ENCODE results near the gene TEX264. TPM values are rescaled to one million over a fixed set of nuclear protein-coding genes. Genes with fewer than 3 reads are reported as not detected.

Gene TEX264
- total and polyA plus RNA-seq, 2 experiments from 2014 or later = 10.0 to 13.3 TPM

DNA sequence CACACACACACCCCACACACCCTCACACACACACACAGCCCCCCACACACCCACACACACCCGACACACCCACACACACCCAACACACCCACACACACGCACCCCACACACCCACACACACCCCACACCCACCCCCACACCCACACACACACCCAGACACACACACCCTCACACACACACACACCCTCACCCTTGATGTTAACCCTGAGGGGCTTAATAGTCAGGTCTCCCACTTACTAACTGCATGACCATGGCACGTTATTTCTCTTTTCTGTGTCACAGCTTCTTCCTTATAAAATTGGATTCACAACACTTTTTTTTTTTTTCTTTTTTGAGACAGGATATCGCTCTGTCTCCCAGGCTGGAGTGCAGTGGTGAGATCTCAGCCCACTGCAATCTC is 38.6 kb downstream of the TEX264 start (continued):
- TF ChIP-seq ZNF462 (CRISPR knock-in tag; IDR thresholded peaks at IDR 0.05) = no peak
- TF ChIP-seq NANOG (IDR thresholded peaks at IDR 0.05; ENCODE audit: borderline replicate concordance) = no peak
- TF ChIP-seq ZNF331 (CRISPR knock-in tag; IDR thresholded peaks at IDR 0.05; ENCODE audit: low read depth) = no peak
- TF ChIP-seq EZH2 (IDR thresholded peaks at IDR 0.05; ENCODE audit: low read depth, unreplicated experiment) = no peak
- no peak for TF ChIP-seq POLR2AphosphoS5 (IDR thresholded peaks at IDR 0.05; ENCODE audit: low read depth)

- H3K4me1 Mint-ChIP-seq = peaks cover 15% of the 10 kb centered on the region
- peak; percentile 70 for ATAC-seq
- no peaks in the 10 kb centered on the region; the same call in 2 of the 3 replicates for H3K9me3 Mint-ChIP-seq
These were observed 39.7 kb downstream of the TEX264 start for GRCh38 chr3:51710631-51711351.

More at GRCh38 chr3:51710631-51711351, 39.7 kb downstream of the TEX264 start:
- Histone ChIP-seq H3K79me2 (replicated peaks; ENCODE audit: insufficient read depth) (no peaks in the 10 kb centered on the region), H4K20me1 (replicated peaks; ENCODE audit: insufficient read depth) (peaks cover 5% of the 10 kb centered on the region), H3F3A (replicated peaks; ENCODE audit: low read depth) (peaks cover 6% of the 10 kb centered on the region; the same call in 1 of the 2 replicates), H3K4me2 (no peak overlapping the region), H2AFZ (no peak overlapping the region), H3K27ac (ENCODE audit: low read depth) (no peak overlapping the region), H3K9me2 (ENCODE audit: insufficient read depth) (no peaks in the 10 kb centered on the region), H3K27me3 (ENCODE audit: insufficient read depth) (peaks cover 22% of the 10 kb centered on the region), H3K36me3 (ENCODE audit: insufficient read depth) (no peaks in the 10 kb centered on the region), H3K4me1 (ENCODE audit: insufficient read depth) (peaks cover 5% of the 10 kb centered on the region), H3K4me3 (no peak overlapping the region)
- TF ChIP-seq EZH2 (IDR thresholded peaks at IDR 0.05; ENCODE audit: low read depth, unreplicated experiment) = no peak
- TF ChIP-seq, protein P1, sequence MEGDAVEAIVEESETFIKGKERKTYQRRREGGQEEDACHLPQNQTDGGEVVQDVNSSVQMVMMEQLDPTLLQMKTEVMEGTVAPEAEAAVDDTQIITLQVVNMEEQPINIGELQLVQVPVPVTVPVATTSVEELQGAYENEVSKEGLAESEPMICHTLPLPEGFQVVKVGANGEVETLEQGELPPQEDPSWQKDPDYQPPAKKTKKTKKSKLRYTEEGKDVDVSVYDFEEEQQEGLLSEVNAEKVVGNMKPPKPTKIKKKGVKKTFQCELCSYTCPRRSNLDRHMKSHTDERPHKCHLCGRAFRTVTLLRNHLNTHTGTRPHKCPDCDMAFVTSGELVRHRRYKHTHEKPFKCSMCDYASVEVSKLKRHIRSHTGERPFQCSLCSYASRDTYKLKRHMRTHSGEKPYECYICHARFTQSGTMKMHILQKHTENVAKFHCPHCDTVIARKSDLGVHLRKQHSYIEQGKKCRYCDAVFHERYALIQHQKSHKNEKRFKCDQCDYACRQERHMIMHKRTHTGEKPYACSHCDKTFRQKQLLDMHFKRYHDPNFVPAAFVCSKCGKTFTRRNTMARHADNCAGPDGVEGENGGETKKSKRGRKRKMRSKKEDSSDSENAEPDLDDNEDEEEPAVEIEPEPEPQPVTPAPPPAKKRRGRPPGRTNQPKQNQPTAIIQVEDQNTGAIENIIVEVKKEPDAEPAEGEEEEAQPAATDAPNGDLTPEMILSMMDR (conservative IDR thresholded peaks at IDR 0.05; ENCODE audit: low read depth in 2 of 2) = peak in 1 of 2 experiments; percentile 76; a peak in 2 of 4 replicates
- Mint-ChIP-seq H3K36me3 (ENCODE audit: low read depth) (peaks cover 3% of the 10 kb centered on the region; the same call in 1 of the 3 replicates), H3K27me3 (ENCODE audit: insufficient read depth, low read depth, poor library complexity) (peaks cover 25% of the 10 kb centered on the region), H3K27ac (no peak overlapping the region), H3K4me3 (no peak overlapping the region)
- peak; percentile 64 for DNase-seq (ENCODE audit: low spot score)

All from GM23338 (cell line).